ENCODE data around the gene IL23R. TPM values are rescaled to one million over a fixed set of nuclear protein-coding genes. Genes with fewer than 3 reads are reported as not detected.

IL23R gene
- total and polyA plus RNA-seq, 2 donors (not counting 1 experiment from before 2014, with no cell fraction given) = not detected

- ChIA-PET CTCF (no interaction called here), POLR2A (no interaction called here)
- intact Hi-C loops (cut with micrococcal nuclease) = no loop called here
- Histone ChIP-seq H3K9ac (ENCODE audit: low read length) (no peak overlapping the region), H4K20me1 (ENCODE audit: control insufficient read depth, insufficient read depth, low read length, poor library complexity, severe bottlenecking) (no peaks in the 10 kb centered on the region), H3K36me3 (replicated peaks in 1 of 2; ENCODE audit: control extremely low read depth in 1 of 2, control insufficient read depth in 1 of 2, extremely low read depth in 1 of 2, insufficient read depth in 2 of 2, low read length in 1 of 2) (no peaks in the 10 kb centered on the region), H2AFZ (ENCODE audit: insufficient read depth, low read depth, low read length, poor library complexity, severe bottlenecking) (no peak overlapping the region), H3K4me2 (replicated peaks; ENCODE audit: low read depth, low read length, poor library complexity, severe bottlenecking) (no peak overlapping the region), H3K27ac (ENCODE audit: low read length in 2 of 2) (no peak overlapping the region), H3K4me1 (ENCODE audit: control insufficient read depth in 2 of 2, insufficient read depth in 2 of 2, low read length in 2 of 2) (no peaks in the 10 kb centered on the region), H3K4me3 (ENCODE audit: control extremely low read depth in 1 of 5, extremely low read depth in 1 of 5, insufficient read depth in 1 of 5, low read depth in 2 of 5, low read length in 4 of 5) (no peak overlapping the region), H3K27me3 (replicated peaks in 1 of 4; ENCODE audit: control extremely low read depth in 1 of 4, control insufficient read depth in 3 of 4, insufficient read depth in 4 of 4, low read length in 3 of 4) (peaks cover 0 to 4% (median 0%) of the 10 kb centered on the region in 4 experiments), H3K9me3 (ENCODE audit: control extremely low read depth in 1 of 3, control insufficient read depth in 2 of 3, insufficient read depth in 1 of 3, low read length in 2 of 3) (no peaks in the 10 kb centered on the region), H3K79me2 (ENCODE audit: control insufficient read depth, insufficient read depth, low read length) (no peaks in the 10 kb centered on the region)
- WGBS (ENCODE audit: insufficient coverage) = no CpG with 5 or more reads among the region's 3 CpGs
- H3K9me3 Mint-ChIP-seq (ENCODE audit: insufficient read depth) = no peaks in the 10 kb centered on the region
- DNase-seq (no peak), ATAC-seq (ENCODE audit: low read depth) (no peak)
- no peak overlapping the region for H3K27ac Mint-ChIP-seq
- H3K4me3 Mint-ChIP-seq = no peak overlapping the region
- peaks cover 18% of the 10 kb centered on the region for H3K27me3 Mint-ChIP-seq
- no peaks in the 10 kb centered on the region for H3K4me1 Mint-ChIP-seq
- TF ChIP-seq CTCF (IDR thresholded peaks at IDR 0.05) (no peak), EZH2 (IDR thresholded peaks at IDR 0.05; ENCODE audit: borderline replicate concordance, insufficient read depth, low read depth, low read length, poor library complexity, severe bottlenecking) (no peak)
These were observed 60.4 kb downstream of the IL23R start for GRCh38 chr1:67226688-67227087.

- Histone ChIP-seq H3K4me1 (ENCODE audit: control insufficient read depth in 2 of 2, insufficient read depth in 2 of 2, low read length in 2 of 2) (no peaks in the 10 kb centered on the region), H3K27me3 (replicated peaks in 1 of 4; ENCODE audit: control extremely low read depth in 1 of 4, control insufficient read depth in 3 of 4, insufficient read depth in 4 of 4, low read length in 3 of 4) (peaks cover 0 to 4% (median 0%) of the 10 kb centered on the region in 4 experiments), H4K20me1 (ENCODE audit: control insufficient read depth, insufficient read depth, low read length, poor library complexity, severe bottlenecking) (no peaks in the 10 kb centered on the region), H2AFZ (ENCODE audit: insufficient read depth, low read depth, low read length, poor library complexity, severe bottlenecking) (no peak overlapping the region), H3K4me3 (ENCODE audit: control extremely low read depth in 1 of 5, extremely low read depth in 1 of 5, insufficient read depth in 1 of 5, low read depth in 2 of 5, low read length in 4 of 5) (no peak overlapping the region), H3K79me2 (ENCODE audit: control insufficient read depth, insufficient read depth, low read length) (no peaks in the 10 kb centered on the region), H3K4me2 (replicated peaks; ENCODE audit: low read depth, low read length, poor library complexity, severe bottlenecking) (no peak overlapping the region), H3K9me3 (ENCODE audit: control extremely low read depth in 1 of 3, control insufficient read depth in 2 of 3, insufficient read depth in 1 of 3, low read length in 2 of 3) (no peaks in the 10 kb centered on the region), H3K27ac (ENCODE audit: low read length in 2 of 2) (no peak overlapping the region), H3K36me3 (replicated peaks in 1 of 2; ENCODE audit: control extremely low read depth in 1 of 2, control insufficient read depth in 1 of 2, extremely low read depth in 1 of 2, insufficient read depth in 2 of 2, low read length in 1 of 2) (no peaks in the 10 kb centered on the region), H3K9ac (ENCODE audit: low read length) (no peak overlapping the region)
- Mint-ChIP-seq H3K9me3 (ENCODE audit: insufficient read depth) (no peaks in the 10 kb centered on the region), H3K4me3 (no peak overlapping the region), H3K4me1 (no peaks in the 10 kb centered on the region), H3K27me3 (peaks cover 18% of the 10 kb centered on the region), H3K27ac (no peak overlapping the region)
- POLR2A ChIA-PET = no interaction called here
- CTCF ChIA-PET = no interaction called here
- no CpG with 5 or more reads among the region's 1 CpG for WGBS (ENCODE audit: insufficient coverage)
- intact Hi-C loops (cut with micrococcal nuclease) = no loop called here
- no peak for ATAC-seq (ENCODE audit: low read depth)
- no peak for DNase-seq
- TF ChIP-seq EZH2 (IDR thresholded peaks at IDR 0.05; ENCODE audit: borderline replicate concordance, insufficient read depth, low read depth, low read length, poor library complexity, severe bottlenecking) (no peak), CTCF (IDR thresholded peaks at IDR 0.05) (no peak)
These were observed 60.9 kb downstream of the IL23R start for GRCh38 chr1:67227196-67227595.
